Parathyroid adenoma (tissue), 2 donors: Measurements from ENCODE around the gene TNFRSF13B.
A peak's percentile ranks its signal among the peaks of the same experiment; 100 is the strongest.
"Not testable (repeated sequence)": the region's sequence is repeated elsewhere in the genome, so short reads cannot be mapped to it uniquely, and the experiment has no call there.

Experiments used
- H2AFZ ChIP-seq: fragments of 300-600 bp; sonication (generic); one replicate; pipeline ENCODE4 v1.7.0; 2017; ENCODE audit warnings: antibody characterized with exemption, mild to moderate bottlenecking
- H3K27ac ChIP-seq: fragments of 300-600 bp; sonication (generic); one replicate; pipeline ENCODE4 v1.7.0; 2017
- H3K27me3 ChIP-seq: fragments of 300-600 bp; sonication (generic); one replicate; pipeline ENCODE4 v1.7.0; 2017; ENCODE audit warnings: low read length; ENCODE audit not compliant: control insufficient read depth, insufficient read depth
- H3K36me3 ChIP-seq: fragments of 300-600 bp; sonication (generic); one replicate; pipeline ENCODE4 v1.7.0; 2017; ENCODE audit warnings: low read length; ENCODE audit not compliant: control insufficient read depth, insufficient read depth
- H3K4me1 ChIP-seq: fragments of 300-600 bp; sonication (generic); one replicate; pipeline ENCODE4 v1.7.0; 2017; ENCODE audit warnings: control low read depth
- H3K4me2 ChIP-seq: fragments of 300-600 bp; sonication (generic); one replicate; pipeline ENCODE4 v1.7.0; 2017; ENCODE audit warnings: low read length
- H3K4me3 ChIP-seq: fragments of 300-600 bp; sonication (generic); one replicate; pipeline ENCODE4 v1.7.0; 2017; ENCODE audit warnings: low read depth, low read length
- H3K79me2 ChIP-seq: fragments of 300-600 bp; sonication (generic); one replicate; pipeline ENCODE4 v1.7.0; 2017; ENCODE audit warnings: control low read depth
- H3K9ac ChIP-seq: fragments of 300-600 bp; sonication (generic); one replicate; pipeline ENCODE4 v1.7.0; 2017; ENCODE audit warnings: mild to moderate bottlenecking
- H3K9me3 ChIP-seq: fragments of 300-600 bp; sonication (generic); one replicate; pipeline ENCODE4 v1.7.0; 2017; ENCODE audit warnings: low read length; ENCODE audit not compliant: control insufficient read depth
- CTCF ChIP-seq: fragments of 300-600 bp; sonication (generic); IDR thresholded peaks from one replicate; pipeline ENCODE4 v1.7.0; 2017; ENCODE audit warnings: antibody characterized with exemption, mild to moderate bottlenecking
- donor health status: primary hyperparathyroidism.

TNFRSF13B gene

DNA sequence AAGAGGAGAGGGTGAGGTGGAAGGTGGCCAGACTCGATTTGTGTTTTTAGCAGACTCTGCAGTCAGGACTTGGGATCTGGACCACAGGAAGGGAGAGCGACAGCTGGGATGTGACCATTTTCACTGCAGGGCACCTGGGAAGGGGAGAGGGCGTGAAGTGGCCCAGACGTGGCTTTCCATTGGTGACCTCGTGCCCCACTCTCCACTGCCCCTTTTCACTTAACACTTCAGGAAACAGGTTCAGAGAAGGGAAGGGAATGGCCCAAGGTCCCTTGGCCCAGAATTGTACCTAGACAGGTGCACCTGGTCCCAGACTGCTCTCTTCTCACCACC, 47.5 kb upstream of the TNFRSF13B start:
- Histone ChIP-seq H3K4me1 (peaks cover 29% of the 10 kb centered on the region), H3K27ac (peak overlapping the region; percentile 84)

DNA sequence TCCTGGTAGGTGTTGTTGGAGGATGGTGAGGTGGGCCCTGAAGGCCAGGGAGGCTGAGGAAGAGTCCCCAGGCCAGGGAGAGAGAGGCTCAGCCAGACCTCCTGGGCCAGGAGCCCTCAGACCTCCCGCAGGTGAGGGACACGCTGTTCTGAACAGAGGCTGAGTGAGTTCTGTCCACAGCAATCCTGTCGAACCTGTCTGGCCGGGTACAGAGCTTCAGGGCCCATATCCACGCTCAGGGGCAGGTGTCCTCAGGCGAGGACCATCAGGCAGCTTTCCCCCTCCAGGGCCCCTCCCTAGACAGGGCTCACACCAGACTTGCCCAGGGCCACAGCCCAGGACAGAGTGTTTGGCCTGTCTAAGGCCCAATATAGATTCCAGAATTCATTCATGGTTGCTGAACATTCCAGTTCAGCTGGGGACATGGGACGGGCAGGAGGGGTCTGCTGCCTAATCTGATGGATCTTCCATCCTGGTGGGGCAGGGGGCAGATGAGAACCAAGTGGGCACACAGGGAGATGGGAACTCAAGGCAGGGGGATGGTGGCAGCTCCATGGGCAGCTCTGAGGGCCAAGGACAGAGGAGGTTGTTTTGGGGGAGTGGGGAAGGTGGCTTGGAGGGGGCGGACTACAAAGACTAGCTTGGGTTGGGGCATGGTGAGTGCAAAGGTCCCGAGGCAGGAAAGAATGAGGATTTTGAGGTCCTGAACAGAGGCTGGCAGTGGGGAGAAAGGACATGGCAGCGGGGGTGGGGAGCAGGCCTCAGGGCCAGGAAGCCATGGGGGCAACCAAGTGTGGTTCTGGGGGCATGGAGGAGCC, 46.9 kb upstream of the TNFRSF13B start:
- H3K4me1 ChIP-seq: peaks cover 29% of the 10 kb centered on the region
- H2AFZ ChIP-seq: peak overlapping the region; percentile 77
- H3K79me2 ChIP-seq: no peaks in the 10 kb centered on the region
- no peaks in the 10 kb centered on the region for H3K9me3 ChIP-seq
- H3K9ac ChIP-seq: no peak overlapping the region
- no peaks in the 10 kb centered on the region for H3K27me3 ChIP-seq
- no peak overlapping the region for H3K4me3 ChIP-seq
- no peaks in the 10 kb centered on the region for H3K36me3 ChIP-seq
- no peak for TF ChIP-seq CTCF
- peak overlapping the region; percentile 23 for H3K4me2 ChIP-seq
- H3K27ac ChIP-seq: peak overlapping the region; percentile 84

More for the DNA sequence above, 47.5 kb upstream of the TNFRSF13B start:
- no peaks in the 10 kb centered on the region for H3K36me3 ChIP-seq
- H2AFZ ChIP-seq: peak overlapping the region; percentile 41
- H3K9me3 ChIP-seq: no peaks in the 10 kb centered on the region
- no peak overlapping the region for H3K4me2 ChIP-seq
- no peak overlapping the region for H3K9ac ChIP-seq
- H3K79me2 ChIP-seq: no peaks in the 10 kb centered on the region
- H3K4me3 ChIP-seq: no peak overlapping the region
- H3K27me3 ChIP-seq: no peaks in the 10 kb centered on the region
- TF ChIP-seq CTCF: no peak

DNA sequence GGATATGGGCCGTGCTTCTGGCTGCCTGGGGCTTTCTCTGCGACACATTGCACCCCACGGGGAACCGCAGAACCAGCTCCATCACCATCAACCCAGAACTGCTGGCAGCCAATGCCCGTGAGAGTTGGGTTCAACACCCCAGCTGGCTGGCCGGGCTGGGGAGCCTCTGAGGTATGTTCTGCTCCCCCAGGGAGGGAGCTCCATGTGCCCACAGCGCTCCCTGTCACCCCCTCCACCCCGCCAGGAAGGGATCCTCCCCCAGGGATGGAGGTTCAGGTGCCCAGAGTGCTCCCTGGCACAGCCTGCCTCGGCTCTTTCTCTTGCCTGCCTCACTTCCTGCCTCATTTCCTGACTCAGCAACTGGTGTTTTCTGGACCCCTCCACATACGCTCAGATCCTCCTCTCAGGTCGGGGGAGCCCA, 46.1 kb upstream of the TNFRSF13B start:
- H2AFZ ChIP-seq: peak overlapping the region; percentile 77
- no peak for TF ChIP-seq CTCF
- no peak overlapping the region for H3K4me2 ChIP-seq
- no peak overlapping the region for H3K4me3 ChIP-seq
- H3K79me2 ChIP-seq: no peaks in the 10 kb centered on the region
- no peak overlapping the region for H3K9ac ChIP-seq
- H3K27ac ChIP-seq: peak overlapping the region; percentile 84
- no peaks in the 10 kb centered on the region for H3K9me3 ChIP-seq
- H3K36me3 ChIP-seq: no peaks in the 10 kb centered on the region
- no peaks in the 10 kb centered on the region for H3K27me3 ChIP-seq
- H3K4me1 ChIP-seq: peaks cover 29% of the 10 kb centered on the region

GRCh38 chr17:17017343-17018014, 45.6 kb upstream of the TNFRSF13B start:
- Histone ChIP-seq H3K4me3 (no peak overlapping the region), H3K27me3 (no peaks in the 10 kb centered on the region), H2AFZ (no peak overlapping the region), H3K36me3 (no peaks in the 10 kb centered on the region), H3K4me2 (no peak overlapping the region), H3K4me1 (peaks cover 29% of the 10 kb centered on the region), H3K79me2 (no peaks in the 10 kb centered on the region), H3K9me3 (no peaks in the 10 kb centered on the region), H3K27ac (peak overlapping the region; percentile 84), H3K9ac (no peak overlapping the region)
- TF ChIP-seq CTCF: no peak

DNA sequence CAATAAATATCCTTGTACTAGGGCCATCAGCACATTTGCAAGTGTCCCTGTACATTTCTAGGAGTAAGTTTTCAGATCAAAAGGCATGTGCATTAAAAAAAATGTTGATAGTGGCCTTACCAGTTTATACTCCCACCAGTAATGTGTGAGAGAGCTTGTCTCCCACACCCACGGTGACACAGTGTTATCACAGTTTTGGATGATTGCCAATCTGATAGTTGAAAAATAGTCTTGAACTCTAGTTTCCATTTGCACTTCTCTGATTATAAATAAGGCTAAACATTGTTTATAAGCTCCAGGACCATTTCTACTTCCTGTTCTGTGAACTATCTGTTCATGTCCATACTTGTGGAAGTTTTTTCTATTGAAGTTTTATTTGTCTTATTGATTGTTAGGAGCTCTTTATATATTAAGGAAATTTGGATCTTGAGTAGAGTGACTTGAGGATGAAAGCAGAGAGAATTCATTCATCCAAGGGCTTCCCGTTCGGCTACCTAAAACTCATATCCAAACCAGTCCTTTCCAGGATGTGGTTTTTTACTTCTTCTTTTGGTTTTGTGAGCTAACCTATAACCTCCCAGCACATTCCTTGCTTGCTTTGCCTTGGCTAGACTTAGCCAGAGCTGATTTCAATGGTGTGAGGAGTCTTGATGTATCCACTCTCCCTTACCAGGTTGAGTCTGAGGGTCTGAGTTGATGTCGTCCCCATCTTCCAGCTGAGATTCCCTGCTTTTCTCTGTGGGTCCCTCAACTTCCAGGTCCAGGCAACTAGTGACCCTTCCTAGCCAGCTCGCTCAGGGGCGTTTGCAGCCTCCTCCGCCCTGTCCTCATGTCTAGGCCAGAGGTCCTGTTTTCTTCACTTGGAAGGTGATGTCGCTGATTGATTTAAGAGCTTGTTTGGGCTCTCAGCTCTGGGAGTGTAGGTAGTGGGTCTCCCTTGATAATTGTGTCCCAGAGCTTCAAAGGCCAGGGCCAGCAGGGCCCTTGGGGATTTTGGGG, 44.6 kb upstream of the TNFRSF13B start:
- Histone ChIP-seq H3K4me1 (peaks cover 29% of the 10 kb centered on the region), H3K27ac (peak overlapping the region; percentile 36)
- H3K9me3 ChIP-seq, H3K4me2 ChIP-seq, H3K36me3 ChIP-seq, H3K79me2 ChIP-seq, H3K27me3 ChIP-seq, H3K9ac ChIP-seq, H3K4me3 ChIP-seq, H2AFZ ChIP-seq: not testable (repeated sequence)
